Neural progenitor cell (in vitro differentiated cells): ENCODE results near the gene IGLL5.

Experiments used
- CTCF ChIP-seq: fragments of 200-600 bp; sonication (generic); IDR thresholded peaks from 2 replicates; pipeline ENCODE4 v1.5.1; 2017; ENCODE audit warnings: antibody characterized with exemption, mild to moderate bottlenecking
- EZH2 ChIP-seq: fragments of 200-600 bp; sonication (generic); IDR thresholded peaks from 2 replicates; pipeline ENCODE4 v1.6.1; 2017; ENCODE audit warnings: antibody characterized with exemption, mild to moderate bottlenecking, moderate library complexity
- EZH2phosphoT487 ChIP-seq: fragments of 200-600 bp; sonication (generic); IDR thresholded peaks from 2 replicates; pipeline ENCODE4 v1.6.1; 2017; ENCODE audit warnings: antibody characterized with exemption

DNA sequence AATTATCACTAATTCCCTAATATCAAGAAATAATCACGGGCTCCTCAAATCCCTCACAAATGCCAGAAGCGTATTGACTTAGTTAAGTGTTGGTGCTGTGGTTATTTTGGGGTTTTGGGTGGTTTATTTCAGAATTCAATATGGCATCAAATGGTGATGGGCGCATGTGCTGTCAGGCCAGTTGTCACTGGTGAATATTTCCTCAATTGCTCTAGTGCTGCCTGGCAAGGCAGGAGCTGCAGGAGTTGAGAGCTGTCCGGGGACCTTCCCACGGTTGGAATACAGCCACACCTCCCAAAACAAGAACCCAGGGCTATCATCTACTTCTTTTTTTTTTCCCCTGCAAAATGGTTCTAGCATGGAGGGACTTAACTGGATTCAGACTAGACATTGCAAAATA is 10.3 kb downstream of the IGLL5 start:
- no peak for TF ChIP-seq CTCF
- no peak for TF ChIP-seq EZH2
- no peak for TF ChIP-seq EZH2phosphoT487
